HG02981 (cell line): ENCODE data around the gene NRXN2.

ENCODE experiments used
- ATAC-seq: cut with Tn5 transposase; IDR thresholded peaks from one replicate; pipeline ENCODE4 v1.9.1; 2021; ENCODE audit warnings: mild to moderate bottlenecking, moderate library complexity; ENCODE audit not compliant: unreplicated experiment

The NRXN2 gene

DNA sequence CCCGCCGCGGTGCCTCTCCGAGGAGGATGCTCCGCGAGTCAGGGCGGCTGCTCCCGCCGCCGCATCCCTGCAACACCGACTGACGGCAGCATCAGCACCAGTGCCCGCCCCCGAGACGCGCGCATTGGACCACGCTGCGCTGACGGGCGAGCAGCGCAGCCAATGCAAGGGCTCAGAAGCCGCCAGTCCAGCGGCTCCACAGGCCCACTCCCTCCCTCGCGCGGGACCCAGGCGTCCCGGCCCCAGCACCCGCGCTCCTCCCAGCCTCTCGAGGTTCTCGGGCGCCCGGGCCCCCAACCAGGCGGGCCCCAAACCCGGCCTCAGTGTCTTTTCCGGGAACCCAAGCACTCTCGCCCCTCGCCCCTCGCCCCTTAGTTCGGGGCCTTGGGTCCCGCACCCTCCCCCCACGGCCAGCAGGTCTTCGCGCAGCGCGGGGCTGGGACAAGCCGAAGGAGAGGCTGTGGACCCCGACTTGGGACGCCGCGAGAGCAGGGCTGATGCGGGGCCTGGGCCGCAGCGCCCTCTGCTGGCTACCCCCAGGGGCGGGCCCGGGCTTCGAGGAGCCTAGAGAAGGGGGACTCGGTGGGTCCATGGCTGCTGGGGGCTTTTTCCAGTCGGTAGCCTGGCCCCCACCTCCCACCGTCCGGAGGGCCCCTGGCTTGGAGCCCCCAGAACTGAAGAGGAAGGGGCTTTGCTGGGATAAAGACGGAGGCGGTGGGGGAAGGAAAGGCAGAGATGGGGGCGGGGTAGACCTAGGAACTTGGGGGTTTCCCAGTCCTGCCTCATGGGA, at the start of gene NRXN2:
Gene NRXN2, minus strand, starts transcription at position 81 of the 790 bp plus-strand sequence. CDS start 9,498 bp downstream, outside the sequence.
- peak; percentile 68 for ATAC-seq

- ATAC-seq: no peak
Measured at GRCh38 chr11:64772303-64773018, 49.5 kb upstream of the NRXN2 start.

GRCh38 chr11:64771861-64772260, 48.9 kb upstream of the NRXN2 start:
- no peak for ATAC-seq

GRCh38 chr11:64770120-64770519, 47.1 kb upstream of the NRXN2 start:
- ATAC-seq: no peak

- no peak for ATAC-seq
Measured at GRCh38 chr11:64769283-64769682, 46.3 kb upstream of the NRXN2 start.

DNA sequence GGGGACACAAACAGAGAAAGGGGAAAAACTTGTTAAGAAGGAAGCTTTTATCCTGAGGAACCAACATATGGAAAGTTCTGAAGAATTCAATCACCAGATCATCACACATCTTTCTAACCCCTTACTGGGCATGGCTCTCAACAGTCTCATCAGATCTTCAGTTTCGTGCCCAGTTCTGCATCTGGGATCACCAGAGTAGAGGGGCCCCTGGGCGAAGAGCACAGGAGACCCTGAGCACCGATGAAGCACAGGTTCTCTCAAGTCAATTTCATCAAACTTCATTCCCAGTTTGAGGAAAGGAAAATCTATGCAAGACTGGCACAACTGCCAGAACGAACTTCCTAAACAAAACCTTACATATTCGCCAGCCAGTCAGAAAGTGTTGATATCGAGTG, 45.3 kb upstream of the NRXN2 start:
- ATAC-seq: no peak

DNA sequence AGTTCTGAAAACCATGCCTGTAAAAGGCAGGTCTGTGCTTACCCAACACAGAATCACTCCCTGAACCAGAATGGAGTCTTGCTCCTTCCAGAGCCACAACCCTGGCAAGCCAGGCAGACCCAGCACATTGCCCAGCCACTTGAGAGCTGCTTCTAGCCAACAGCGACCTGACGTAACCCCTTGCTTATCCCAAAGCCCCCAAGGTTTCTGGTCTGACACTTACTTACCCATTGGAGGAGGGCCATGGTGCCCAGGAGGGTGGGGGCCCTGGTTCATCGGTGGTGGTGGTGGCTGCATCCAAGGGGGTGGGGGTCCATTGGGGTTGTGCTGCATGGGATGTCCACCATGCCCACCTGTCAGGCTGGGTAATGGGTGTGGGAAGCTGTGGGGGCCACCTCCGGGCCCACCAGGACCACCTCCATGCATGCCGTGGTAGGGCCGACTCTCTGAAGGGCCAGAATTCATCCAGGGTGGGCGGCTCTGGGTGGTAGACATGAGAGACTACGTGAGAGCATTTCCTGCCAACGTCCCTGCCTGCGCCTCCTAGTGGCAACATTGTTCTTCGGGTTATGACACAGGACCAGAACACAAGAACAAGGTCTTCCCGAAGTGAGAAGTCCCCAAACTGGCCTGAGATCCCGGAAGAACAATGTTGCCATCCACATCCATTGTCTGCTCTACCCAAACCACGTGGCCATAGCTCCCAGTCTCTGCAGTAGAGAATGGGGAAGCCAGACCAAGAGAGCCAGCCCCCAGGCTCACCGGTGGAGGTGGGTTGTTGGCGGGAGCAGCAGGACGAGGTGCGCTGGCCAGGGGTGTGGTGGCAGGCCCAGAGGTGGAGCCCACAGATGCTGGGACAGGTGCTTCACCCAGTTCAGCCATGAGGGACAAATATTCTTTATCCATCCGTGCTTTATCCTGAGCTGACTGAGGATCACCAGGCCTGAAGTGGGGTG, 44.6 kb upstream of the NRXN2 start:
- ATAC-seq: no peak

GRCh38 chr11:64766881-64767280, 43.9 kb upstream of the NRXN2 start:
- ATAC-seq: no peak

GRCh38 chr11:64765851-64766665, 43.1 kb upstream of the NRXN2 start:
- ATAC-seq: no peak

DNA sequence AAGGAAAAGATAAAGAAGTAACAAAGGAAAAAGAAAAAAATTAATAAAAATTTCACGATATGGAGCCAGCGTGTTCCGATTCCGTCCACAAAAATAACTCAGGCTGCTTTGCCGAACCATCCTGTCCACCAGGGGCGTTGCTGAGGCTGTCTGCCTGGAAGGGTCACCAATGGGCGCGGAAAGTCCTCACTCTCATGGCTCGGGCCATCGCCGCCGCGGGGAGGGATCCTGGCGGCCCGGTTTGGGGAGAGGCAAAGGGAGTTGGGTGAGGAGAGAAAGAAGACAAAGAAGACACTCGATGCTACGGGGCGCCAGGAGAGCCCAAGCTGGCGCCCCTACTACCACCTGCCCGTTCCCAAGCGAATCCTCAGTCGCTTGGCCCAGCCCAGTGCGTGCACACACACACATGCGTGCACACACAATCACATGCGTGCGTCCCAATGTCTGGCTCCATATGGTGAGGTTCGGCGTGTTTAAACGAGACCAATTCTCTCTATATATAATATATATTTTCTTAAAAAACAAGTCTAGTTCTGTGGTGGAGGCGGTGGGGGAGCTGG, 42.4 kb upstream of the NRXN2 start:
- no peak for ATAC-seq

DNA sequence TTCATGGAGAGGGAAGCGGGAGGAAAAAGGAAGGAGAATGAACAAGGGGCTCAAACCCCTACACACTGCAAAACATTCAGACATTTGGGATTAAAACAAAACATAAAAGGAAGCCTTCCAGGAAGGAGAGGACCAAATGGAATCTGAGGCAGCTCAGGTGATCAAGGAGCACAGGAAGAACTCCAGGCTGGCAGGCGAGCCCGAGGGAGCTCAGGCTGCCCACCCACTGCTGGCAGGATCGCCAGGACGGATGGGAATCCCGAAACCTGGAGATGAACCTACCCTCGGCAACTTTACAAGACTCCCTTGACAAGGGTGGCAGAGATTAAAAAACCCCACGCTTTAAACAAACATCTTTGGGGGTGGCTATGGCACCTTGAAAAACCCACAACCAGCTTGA, 41.8 kb upstream of the NRXN2 start:
- ATAC-seq: no peak

GRCh38 chr11:64764040-64764611, 41.1 kb upstream of the NRXN2 start:
- no peak for ATAC-seq

DNA sequence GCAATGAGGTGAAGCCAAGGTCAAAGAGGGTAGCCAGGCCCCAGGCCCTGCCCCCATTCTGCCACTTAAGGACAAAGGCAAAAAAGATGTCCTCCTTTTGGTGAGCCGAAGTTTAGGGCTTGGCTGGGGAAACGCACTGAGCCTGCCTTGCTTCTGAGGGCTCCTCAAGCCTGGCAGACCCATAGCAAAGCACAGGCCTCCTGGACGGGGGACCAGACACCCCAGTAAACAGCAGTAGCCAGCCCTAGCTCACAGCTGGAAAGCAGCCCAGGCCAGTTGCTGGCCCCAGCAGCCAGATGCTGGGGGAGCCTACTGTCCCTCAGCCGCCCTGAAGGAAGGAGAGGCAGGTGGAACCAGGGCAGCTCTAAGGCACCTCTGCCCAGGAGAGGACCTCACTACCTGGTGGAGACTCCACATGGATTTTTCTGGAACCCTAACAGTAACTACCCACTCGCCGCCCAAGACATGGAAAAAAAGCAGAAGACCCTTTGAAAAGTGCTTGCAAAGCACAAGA, 40.6 kb upstream of the NRXN2 start:
- ATAC-seq: no peak

GRCh38 chr11:64762674-64763525, 39.9 kb upstream of the NRXN2 start:
- no peak for ATAC-seq

- ATAC-seq: no peak
Measured at GRCh38 chr11:64762277-64762673, 39.3 kb upstream of the NRXN2 start.

DNA sequence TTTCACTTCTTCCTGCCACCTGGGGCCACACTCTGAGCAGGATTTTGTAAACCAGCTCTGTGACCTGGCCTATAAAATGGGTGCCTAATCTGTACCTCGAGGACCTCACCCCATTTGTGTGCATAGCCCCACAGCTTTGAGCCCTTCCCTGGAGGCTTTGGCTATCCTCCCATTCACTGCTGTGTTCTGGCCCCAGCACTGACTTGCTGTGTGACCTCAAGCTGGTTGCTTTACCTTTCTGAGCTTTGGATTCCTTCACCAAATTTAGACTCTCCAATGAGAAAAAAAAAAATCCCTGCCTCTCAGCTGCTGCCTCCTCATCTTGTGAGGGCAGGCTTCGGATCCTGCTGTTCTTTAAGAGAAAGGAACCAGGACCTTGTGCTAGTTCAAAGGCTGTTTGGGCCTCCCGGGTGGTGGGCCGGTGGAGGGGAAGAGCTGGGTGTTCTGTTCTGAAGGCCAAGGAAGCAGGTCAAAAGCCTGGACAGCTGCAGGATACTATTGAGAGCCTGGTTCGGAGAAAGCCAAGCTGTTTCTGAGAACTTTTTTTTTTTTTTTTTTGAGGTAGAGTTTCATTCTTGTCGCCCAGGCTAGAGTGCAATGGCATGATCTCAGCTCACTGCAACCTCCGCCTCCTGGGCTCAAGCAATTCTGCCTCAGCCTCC, 37.9 kb upstream of the NRXN2 start:
- ATAC-seq: no peak

- ATAC-seq: no peak
Measured at GRCh38 chr11:64759722-64760719, 37.0 kb upstream of the NRXN2 start, which contains the start of gene PYGM. Gene PYGM, minus strand, starts transcription at chr11:64759974. Its CDS starts 76 bp downstream, at chr11:64759898.
